GM12865 (cell line): ENCODE data around the gene CST9.
A peak's percentile ranks its signal among the peaks of the same experiment; 100 is the strongest.

Experiments used
- DNase-seq: peaks from one replicate; pipeline ENCODE4 v3.0.0; 2010; ENCODE audit warnings: low read depth
- H3K4me3 ChIP-seq: 2 replicates; pipeline ENCODE4 v1.5.1; 2011; ENCODE audit warnings: mild to moderate bottlenecking, low read depth, low read length, control low read depth
- CTCF ChIP-seq: IDR thresholded peaks from 2 replicates; pipeline ENCODE4 v1.5.1; 2011; ENCODE audit warnings: low read length, control low read depth, low read depth, inconsistent platforms; ENCODE audit not compliant: insufficient read depth; ENCODE audit errors: missing control alignments

The CST9 gene

GRCh38 chr20:23644164-23644563 is 38.4 kb upstream of the CST9 start:
- TF ChIP-seq CTCF = no peak
- no peak for DNase-seq
- no peak overlapping the region for H3K4me3 ChIP-seq

- no peak overlapping the region for H3K4me3 ChIP-seq
- no peak for TF ChIP-seq CTCF
- DNase-seq = peak; percentile 22
Observed at GRCh38 chr20:23643659-23644058, 37.9 kb upstream of the CST9 start.

- H3K4me3 ChIP-seq = no peak overlapping the region
- no peak for DNase-seq
- TF ChIP-seq CTCF = no peak
Observed at GRCh38 chr20:23641936-23642751, 36.4 kb upstream of the CST9 start.

- no peak overlapping the region for H3K4me3 ChIP-seq
- TF ChIP-seq CTCF = no peak
- peak; percentile 25 for DNase-seq
Observed at GRCh38 chr20:23640671-23641667, 35.3 kb upstream of the CST9 start.

GRCh38 chr20:23640018-23640601 is 34.4 kb upstream of the CST9 start:
- DNase-seq = no peak
- H3K4me3 ChIP-seq = no peak overlapping the region
- no peak for TF ChIP-seq CTCF

- no peak for TF ChIP-seq CTCF
Observed at GRCh38 chr20:23639490-23639958, 33.8 kb upstream of the CST9 start.

More at GRCh38 chr20:23639490-23639958, 33.8 kb upstream of the CST9 start:
- no peak overlapping the region for H3K4me3 ChIP-seq
- no peak for DNase-seq
